H1 (cell line): ENCODE measurements around the gene HSPA1B.

Experiments used
- NANOG ChIP-seq: IDR thresholded peaks from 2 replicates; pipeline ENCODE4 v1.6.1; 2011; ENCODE audit warnings: low read length, low read depth, mild to moderate bottlenecking, inconsistent platforms; ENCODE audit not compliant: insufficient read depth, poor library complexity, severe bottlenecking
- SP1 ChIP-seq: IDR thresholded peaks from 2 replicates; pipeline ENCODE4 v1.6.1; 2011; ENCODE audit warnings: low read depth, low read length
- TF ChIP-seq, protein P1 (sequence below): IDR thresholded peaks from 2 replicates; pipeline ENCODE4 v1.6.1; 2012; ENCODE audit warnings: inconsistent platforms

DNA sequence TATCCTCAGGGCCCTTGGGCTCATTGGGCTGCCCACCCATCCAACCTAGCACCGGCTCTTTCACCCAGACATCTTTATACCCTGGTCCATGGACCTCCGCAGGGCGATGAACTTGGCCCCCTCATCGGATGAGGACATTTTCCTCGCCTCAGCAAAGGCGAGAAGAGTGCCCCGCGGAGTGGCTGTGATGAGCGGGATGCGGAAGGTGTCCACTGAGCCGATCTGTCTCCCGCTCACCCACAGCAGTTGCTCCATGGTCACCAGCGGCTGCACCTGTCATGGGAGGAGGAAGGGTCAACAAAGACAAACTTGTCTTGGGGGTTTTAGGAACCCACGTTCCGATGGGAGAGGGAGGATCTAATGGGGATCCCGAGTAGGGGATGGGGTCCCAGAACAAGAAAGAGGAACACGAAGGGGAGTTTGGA, 34.4 kb downstream of the HSPA1B start:
- TF ChIP-seq NANOG (no peak), SP1 (no peak)
- TF ChIP-seq, protein P1, sequence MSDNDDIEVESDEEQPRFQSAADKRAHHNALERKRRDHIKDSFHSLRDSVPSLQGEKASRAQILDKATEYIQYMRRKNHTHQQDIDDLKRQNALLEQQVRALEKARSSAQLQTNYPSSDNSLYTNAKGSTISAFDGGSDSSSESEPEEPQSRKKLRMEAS = no peak
